CD14-positive monocyte (primary cell): ENCODE measurements around the gene SLCO4C1. TPM values are rescaled to one million over a fixed set of nuclear protein-coding genes. Genes with fewer than 3 reads are reported as not detected.

ENCODE experiments used
- DNase-seq, 3 donors: peaks; one replicate each; pipeline ENCODE4 v3.0.0-alpha.2; 2011 to 2022
- H2AFZ ChIP-seq: 2 replicates; pipeline ENCODE4 v1.6.0; 2012; ENCODE audit warnings: mild to moderate bottlenecking, low read depth, low read length, inconsistent platforms; ENCODE audit not compliant: insufficient read depth, poor library complexity, severe bottlenecking
- H3K27ac ChIP-seq, 2 donors: 1 replicate in 1 of 2; 2 replicates in 1 of 2; pipeline ENCODE4 v1.5.1; 2012 to 2013; ENCODE audit warnings: low read length in 2 of 2, control low read depth in 1 of 2, inconsistent platforms in 1 of 2, low read depth in 1 of 2, mild to moderate bottlenecking in 1 of 2
- H3K27me3 ChIP-seq, 2 donors: one replicate each; pipeline versions ENCODE4 v1.6.0 to v1.6.1; 2011 to 2013; ENCODE audit warnings: low read length in 2 of 2; ENCODE audit not compliant: control insufficient read depth in 2 of 2, insufficient read depth in 2 of 2
- H3K36me3 ChIP-seq, 2 donors: replicated peaks in 1 of 2; 1 replicate in 1 of 2; 2 replicates in 1 of 2; pipeline versions ENCODE4 v1.5.1 to v1.6.1; 2012 to 2013; ENCODE audit warnings: low read length in 2 of 2, control low read depth in 1 of 2, inconsistent platforms in 1 of 2, mild to moderate bottlenecking in 1 of 2; ENCODE audit not compliant: insufficient read depth in 2 of 2, control insufficient read depth in 1 of 2
- H3K4me1 ChIP-seq, 2 donors: 1 replicate in 1 of 2; 2 replicates in 1 of 2; pipeline versions ENCODE4 v1.5.1 to v1.6.1; 2012 to 2013; ENCODE audit warnings: low read length in 2 of 2, control low read depth in 1 of 2, inconsistent platforms in 1 of 2, mild to moderate bottlenecking in 1 of 2, moderate library complexity in 1 of 2; ENCODE audit not compliant: insufficient read depth in 2 of 2, control insufficient read depth in 1 of 2
- H3K4me2 ChIP-seq: replicated peaks from 2 replicates; pipeline ENCODE3; 2012; ENCODE audit warnings: low read length, moderate library complexity, mild to moderate bottlenecking; ENCODE audit not compliant: poor library complexity, severe bottlenecking; ENCODE audit errors: extremely low read depth
- H3K4me3 ChIP-seq, 3 experiments: fragments of 200-600 bp in 1 of 3; sonication (generic) in 1 of 3; replicated peaks in 1 of 3; 1 replicate in 2 of 3; 2 replicates in 1 of 3; pipeline ENCODE4 v1.5.1; 2011 to 2013; ENCODE audit warnings: low read length in 3 of 3, mild to moderate bottlenecking in 3 of 3, control low read depth in 2 of 3, low read depth in 2 of 3, inconsistent platforms in 1 of 3, moderate library complexity in 1 of 3
- H3K79me2 ChIP-seq: 2 replicates; pipeline ENCODE4 v1.6.0; 2012; ENCODE audit warnings: mild to moderate bottlenecking, control low read depth, inconsistent platforms, low read length, moderate library complexity; ENCODE audit not compliant: insufficient read depth
- H3K9ac ChIP-seq: 2 replicates; pipeline ENCODE4 v1.6.0; 2017; ENCODE audit warnings: low read length, mild to moderate bottlenecking; ENCODE audit not compliant: insufficient read depth, poor library complexity, severe bottlenecking
- H3K9me3 ChIP-seq, 2 donors: replicated peaks in 1 of 2; 1 replicate in 1 of 2; 2 replicates in 1 of 2; pipeline versions ENCODE4 v1.5.1 to v1.6.1; 2012 to 2013; ENCODE audit warnings: low read length in 2 of 2, control low read depth in 1 of 2; ENCODE audit not compliant: control insufficient read depth in 1 of 2, insufficient read depth in 1 of 2
- H4K20me1 ChIP-seq: 2 replicates; pipeline ENCODE4 v1.6.0; 2012; ENCODE audit warnings: mild to moderate bottlenecking, low read length, control low read depth, moderate library complexity; ENCODE audit not compliant: insufficient read depth
- H3K27ac Mint-ChIP-seq, 7 donors: one replicate each; pipeline ENCODE4 v1.8.0; 2020; ENCODE audit warnings: mild to moderate bottlenecking in 7 of 7, mixed read lengths in 7 of 7, moderate library complexity in 6 of 7, inconsistent platforms in 2 of 7
- H3K27me3 Mint-ChIP-seq, 3 donors: one replicate each; pipeline ENCODE4 v1.8.0; 2021 to 2022; ENCODE audit warnings: low read depth in 3 of 3, mild to moderate bottlenecking in 3 of 3, mixed read lengths in 3 of 3, moderate library complexity in 3 of 3, inconsistent platforms in 1 of 3
- H3K36me3 Mint-ChIP-seq, 2 donors: one replicate each; pipeline ENCODE4 v1.8.0; 2020; ENCODE audit warnings: mixed read lengths in 2 of 2, inconsistent platforms in 1 of 2, mild to moderate bottlenecking in 1 of 2
- H3K4me1 Mint-ChIP-seq: one replicate; pipeline ENCODE4 v1.8.0; 2020; ENCODE audit warnings: mild to moderate bottlenecking, mixed read lengths
- H3K4me3 Mint-ChIP-seq, 2 donors: one replicate each; pipeline ENCODE4 v1.8.0; 2020; ENCODE audit warnings: mild to moderate bottlenecking in 2 of 2, mixed read lengths in 2 of 2, moderate library complexity in 1 of 2
- H3K9me3 Mint-ChIP-seq, 7 donors: one replicate each; pipeline ENCODE4 v1.8.0; 2020 to 2022; ENCODE audit warnings: mixed read lengths in 7 of 7, mild to moderate bottlenecking in 6 of 7, moderate library complexity in 6 of 7, inconsistent platforms in 2 of 7
- CTCF ChIP-seq: fragments of 200-600 bp; IDR thresholded peaks from one replicate; pipeline ENCODE4 v1.8.0; 2022; ENCODE audit warnings: antibody characterized with exemption, mild to moderate bottlenecking
- WGBS: methylation state at CpG from one replicate; pipeline ENCODE4 v1.1.5; 2013; ENCODE audit warnings: missing lambda C conversion rate; ENCODE audit not compliant: insufficient coverage; 5-methylcytosine and 5-hydroxymethylcytosine counted together
- intact Hi-C, 2 donors: fragments of 100-400 bp; cut with micrococcal nuclease; formaldehyde crosslinking; loops; one replicate each; pipeline versions ENCODE4 v1.15.0 to v1.15.1; 2023
- polyA plus RNA-seq, 3 donors: library from polyadenylated mRNA; depleted of rRNA in 1 of 3; unstranded in 2 of 3; stranded (reverse) in 1 of 3; fragments of 300-500 nt in 2 of 3; fragments of >200 nt in 1 of 3; fragmentation: Illumina TruSeq in 2 of 3; gene quantifications; 1 replicate in 2 of 3; 2 replicates in 1 of 3; pipeline ENCODE4 v1.2.3, GENCODE V29; 2012 to 2021

SLCO4C1 gene
- polyA plus RNA-seq, 3 donors: 1.8 to 3.9 (median 2.4) TPM

DNA sequence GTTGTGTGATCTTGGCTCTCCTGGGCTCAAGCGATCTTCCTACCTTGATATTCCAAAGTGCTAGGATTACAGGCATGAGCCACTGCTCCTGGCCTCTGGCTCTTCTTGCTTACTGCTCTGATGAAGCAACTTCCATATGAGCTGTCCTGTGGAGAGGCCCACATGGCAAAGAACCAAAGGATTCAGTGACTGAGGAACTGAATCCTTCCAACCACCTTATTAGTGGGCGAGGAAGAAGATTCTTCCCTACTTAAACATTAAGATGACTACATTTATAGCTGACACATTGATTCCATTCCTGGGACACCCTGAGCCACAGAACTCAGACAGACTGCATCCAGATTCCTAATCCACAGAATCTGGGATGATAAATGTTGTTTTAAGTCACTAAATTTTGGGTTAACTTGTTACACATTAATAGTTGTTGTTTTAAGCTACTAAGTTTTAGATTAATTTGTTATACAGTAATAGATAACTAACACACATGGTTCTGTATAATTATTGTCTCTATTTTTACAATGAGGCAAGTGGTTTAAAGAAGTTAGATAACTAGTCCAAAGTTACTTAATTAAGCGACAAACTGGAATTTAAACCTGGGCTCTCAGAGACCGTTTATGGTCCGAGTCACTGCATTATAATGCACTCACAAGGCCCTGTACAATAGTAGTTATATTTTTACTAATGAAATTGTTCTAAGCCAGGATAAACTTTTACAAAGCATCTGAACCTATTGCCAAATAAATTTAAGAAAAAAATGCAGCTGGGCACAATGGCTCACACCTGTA is 16.7 kb upstream of the SLCO4C1 start:
- peaks cover 10% of the 10 kb centered on the region for H3K4me1 Mint-ChIP-seq

DNA sequence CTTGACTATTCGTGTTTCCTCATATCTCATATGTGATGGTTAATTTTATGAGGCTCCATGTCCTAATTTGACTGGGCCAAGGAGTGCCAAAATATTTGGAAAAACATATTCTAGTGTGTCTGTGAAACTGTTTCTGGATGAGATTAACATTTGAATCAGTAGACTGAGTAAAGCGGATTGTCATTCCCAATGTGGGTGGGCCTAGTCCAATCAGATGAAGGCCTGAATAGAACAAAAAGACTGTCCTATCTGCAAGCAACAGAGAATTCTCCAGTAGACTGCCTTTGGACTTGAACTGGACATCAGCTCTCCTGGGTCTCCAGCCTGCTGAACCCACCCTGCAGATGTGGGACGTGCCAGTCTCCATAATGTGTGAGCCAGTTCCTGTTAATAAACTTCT is 13.5 kb upstream of the SLCO4C1 start:
- DNase-seq: no peak
- Mint-ChIP-seq H3K27ac (peak overlapping the region in 1 of 7 donors; percentile 8), H3K36me3 (peaks cover 0 to 3% of the 10 kb centered on the region in 2 donors), H3K27me3 (no peaks in the 10 kb centered on the region), H3K9me3 (peaks cover 0 to 3% (median 2%) of the 10 kb centered on the region in 7 donors), H3K4me1 (peaks cover 10% of the 10 kb centered on the region), H3K4me3 (no peak overlapping the region)
- no peaks in the 10 kb centered on the region for H3K79me2 ChIP-seq
- TF ChIP-seq CTCF: no peak
- no peak overlapping the region for H3K4me3 ChIP-seq
- no peak overlapping the region for H3K9ac ChIP-seq
- no peak overlapping the region for H3K4me2 ChIP-seq
- H3K36me3 ChIP-seq: no peaks in the 10 kb centered on the region
- no peaks in the 10 kb centered on the region for H3K9me3 ChIP-seq
- no peaks in the 10 kb centered on the region for H4K20me1 ChIP-seq
- H3K4me1 ChIP-seq: peaks cover 7 to 12% of the 10 kb centered on the region in 2 donors
- no peak overlapping the region for H3K27ac ChIP-seq
- intact Hi-C loops: no loop called here
- WGBS: 100% methylated on average over 1 of the region's 3 CpGs
- H3K27me3 ChIP-seq: no peaks in the 10 kb centered on the region
- H2AFZ ChIP-seq: no peak overlapping the region

More for the DNA sequence above, 16.7 kb upstream of the SLCO4C1 start:
- no peak overlapping the region for H3K9ac ChIP-seq
- H3K27me3 ChIP-seq: no peaks in the 10 kb centered on the region
- no peaks in the 10 kb centered on the region for H3K36me3 ChIP-seq
- peak in 2 of 3 donors; percentile 32 to 46 for DNase-seq
- no peak overlapping the region for H2AFZ ChIP-seq
- H3K27ac ChIP-seq: no peak overlapping the region
- TF ChIP-seq CTCF: no peak
- no peak overlapping the region for H3K4me2 ChIP-seq
- Mint-ChIP-seq H3K4me3 (no peak overlapping the region), H3K36me3 (peaks cover 0 to 3% of the 10 kb centered on the region in 2 donors), H3K27ac (peak overlapping the region in 3 of 7 donors; percentile 62 to 70 (median 64)), H3K9me3 (peaks cover 0 to 5% (median 3%) of the 10 kb centered on the region in 7 donors), H3K27me3 (no peaks in the 10 kb centered on the region)
- H4K20me1 ChIP-seq: no peaks in the 10 kb centered on the region
- peaks cover 7 to 12% of the 10 kb centered on the region in 2 donors for H3K4me1 ChIP-seq
- H3K4me3 ChIP-seq: no peak overlapping the region
- intact Hi-C loops: no loop called here
- 90% methylated on average over 2 of the region's 5 CpGs for WGBS
- H3K9me3 ChIP-seq: no peaks in the 10 kb centered on the region
- H3K79me2 ChIP-seq: no peaks in the 10 kb centered on the region
